PFSK-1 (cell line): Measurements from ENCODE around the gene PEX26.

ENCODE experiments used
- FOXP2 ChIP-seq: optimal IDR thresholded peaks from 2 replicates; pipeline ENCODE3; 2011; ENCODE audit warnings: borderline replicate concordance, control low read depth, inconsistent platforms; ENCODE audit not compliant: insufficient read depth; ENCODE audit errors: extremely low read length, extremely low read depth
- POLR2AphosphoS5 ChIP-seq: IDR thresholded peaks from 2 replicates; pipeline ENCODE4 v1.6.1; 2012; ENCODE audit warnings: low read depth, mild to moderate bottlenecking, control low read depth, low read length, moderate library complexity
- REST ChIP-seq, 2 experiments: IDR thresholded peaks; 2 replicates each; pipeline versions ENCODE4 v1.6.1 to v1.8.0; 2011 to 2012; ENCODE audit warnings: low read depth in 2 of 2, low read length in 2 of 2, control low read depth in 1 of 2, inconsistent platforms in 1 of 2, mild to moderate bottlenecking in 1 of 2, moderate library complexity in 1 of 2; ENCODE audit not compliant: insufficient read depth in 1 of 2
- SIN3A ChIP-seq: IDR thresholded peaks from 2 replicates; pipeline ENCODE4 v1.6.1; 2012; ENCODE audit warnings: mild to moderate bottlenecking, low read length, moderate library complexity, borderline replicate concordance; ENCODE audit not compliant: insufficient read depth
- TAF1 ChIP-seq: IDR thresholded peaks from 2 replicates; pipeline ENCODE4 v1.6.1; 2012; ENCODE audit warnings: low read length, control low read depth, borderline replicate concordance; ENCODE audit not compliant: insufficient read depth

Gene PEX26

GRCh38 chr22:18050065-18050464, 27.7 kb upstream of the PEX26 start:
- TF ChIP-seq SIN3A, result no peak

- TF ChIP-seq FOXP2, result no peak
- no peak for TF ChIP-seq POLR2AphosphoS5
- no peak for TF ChIP-seq SIN3A
- TF ChIP-seq TAF1, result no peak
- TF ChIP-seq REST (IDR thresholded peaks at IDR 0.05; ENCODE audit: insufficient read depth in 1 of 2, low read depth in 2 of 2, low read length in 2 of 2), result no peak
These were observed 22.1 kb upstream of the PEX26 start for GRCh38 chr22:18055619-18056160.

DNA sequence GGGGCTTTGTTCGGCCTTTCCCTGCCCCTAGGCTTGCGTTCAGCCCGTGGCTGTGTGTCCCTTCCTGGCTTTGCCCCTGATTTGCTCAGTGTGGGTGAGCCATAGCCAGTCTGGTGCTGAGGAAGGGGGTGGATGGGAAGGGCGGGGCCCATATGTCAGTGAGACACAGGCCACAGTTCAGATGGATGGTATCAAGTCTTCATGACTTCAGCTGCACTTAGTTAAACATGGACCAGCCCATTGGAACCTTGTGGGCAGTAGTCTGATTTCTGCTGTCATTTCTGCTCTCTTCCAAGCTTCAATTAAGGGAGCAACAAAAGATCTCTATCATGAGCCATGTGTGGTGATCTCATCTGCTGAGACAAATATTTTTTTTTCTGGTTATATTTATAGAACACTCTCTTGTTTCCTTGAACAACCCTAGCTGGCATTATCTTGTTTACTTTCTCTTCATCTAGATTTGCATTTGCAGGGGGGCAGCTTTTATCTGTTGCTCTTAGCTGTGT, 21.6 kb upstream of the PEX26 start:
- TF ChIP-seq FOXP2 (no peak), TAF1 (no peak), SIN3A (no peak), REST (IDR thresholded peaks at IDR 0.05; ENCODE audit: insufficient read depth in 1 of 2, low read depth in 2 of 2, low read length in 2 of 2) (no peak), POLR2AphosphoS5 (no peak)

DNA sequence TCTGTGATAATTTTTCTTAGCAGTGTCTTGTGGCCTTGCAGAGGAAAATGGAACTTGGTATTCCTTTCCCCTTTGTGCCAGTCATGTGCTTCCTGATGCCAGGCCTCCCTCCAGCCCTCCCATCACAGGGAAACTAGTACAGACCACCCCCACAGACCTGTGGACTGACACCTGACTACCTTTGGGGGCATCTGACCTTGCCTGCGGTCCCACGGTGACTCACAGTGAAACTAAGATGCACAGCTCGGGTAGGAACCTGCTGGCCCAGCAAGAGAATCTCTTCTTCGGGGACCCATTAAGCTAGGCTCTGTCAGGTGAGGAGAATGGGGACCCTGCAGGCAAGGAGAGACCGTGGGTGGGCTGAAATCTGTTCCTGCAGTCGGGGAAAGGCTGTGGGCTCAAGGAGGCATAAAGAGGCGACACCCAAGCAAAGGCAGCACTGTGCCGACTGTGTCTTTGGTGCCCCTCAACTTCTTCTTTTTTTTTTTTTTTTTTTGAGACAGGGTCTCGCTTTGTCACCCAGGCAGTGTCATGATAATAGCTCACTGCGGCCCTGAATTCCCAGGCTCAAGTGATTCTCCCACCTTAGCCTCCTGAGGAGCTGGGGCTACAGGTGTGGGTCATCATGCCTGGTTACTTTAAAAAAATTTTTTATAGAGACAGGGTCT, 20.8 kb upstream of the PEX26 start:
- TF ChIP-seq FOXP2 (no peak), SIN3A (no peak), POLR2AphosphoS5 (no peak), REST (IDR thresholded peaks at IDR 0.05; ENCODE audit: insufficient read depth in 1 of 2, low read depth in 2 of 2, low read length in 2 of 2) (no peak), TAF1 (no peak)

DNA sequence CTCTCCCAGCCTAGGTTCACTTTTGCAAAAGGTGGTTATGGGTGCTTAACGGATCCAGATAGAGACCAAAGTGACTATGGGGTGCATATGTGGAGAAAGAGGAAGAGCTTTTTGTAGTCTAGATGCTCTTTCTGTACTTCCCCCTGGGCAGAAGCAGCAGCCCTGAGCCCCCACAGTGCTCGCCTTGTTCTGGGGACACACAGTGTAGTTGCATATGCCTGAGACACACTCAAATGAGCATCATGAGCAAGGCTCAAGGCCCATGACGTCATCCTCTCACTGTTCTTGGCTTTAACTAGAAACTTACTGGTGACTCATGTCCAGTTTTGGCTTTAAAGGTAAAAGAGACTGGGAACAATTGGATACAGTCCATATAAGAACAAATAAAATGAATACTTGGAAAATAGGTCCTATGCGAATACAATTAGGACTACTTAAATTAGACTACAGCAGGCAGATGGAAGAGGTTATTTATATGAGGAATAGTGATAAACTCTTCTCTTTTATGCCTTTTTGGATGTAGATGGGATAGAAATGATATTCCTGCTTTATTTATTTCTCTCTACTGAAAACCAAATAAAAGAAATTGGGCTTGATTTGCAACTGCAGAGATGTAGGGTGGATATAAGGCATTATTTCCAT, 20.1 kb upstream of the PEX26 start:
- no peak for TF ChIP-seq REST (IDR thresholded peaks at IDR 0.05; ENCODE audit: insufficient read depth in 1 of 2, low read depth in 2 of 2, low read length in 2 of 2)
- no peak for TF ChIP-seq FOXP2
- no peak for TF ChIP-seq POLR2AphosphoS5
- no peak for TF ChIP-seq SIN3A
- TF ChIP-seq TAF1, result no peak
